GM21737 (cell line): ENCODE results near the gene LAMTOR4.
"Not testable (repeated sequence)": the region's sequence is repeated elsewhere in the genome, so short reads cannot be mapped to it uniquely, and the experiment has no call there.

ENCODE experiments used
- ATAC-seq: cut with Tn5 transposase; IDR thresholded peaks from one replicate; pipeline ENCODE4 v1.9.1; 2021; ENCODE audit warnings: mild to moderate bottlenecking, moderate library complexity; ENCODE audit not compliant: unreplicated experiment

Gene LAMTOR4

GRCh38 chr7:100169147-100169850 lies 20.6 kb downstream of the LAMTOR4 start:
- no peak for ATAC-seq

DNA sequence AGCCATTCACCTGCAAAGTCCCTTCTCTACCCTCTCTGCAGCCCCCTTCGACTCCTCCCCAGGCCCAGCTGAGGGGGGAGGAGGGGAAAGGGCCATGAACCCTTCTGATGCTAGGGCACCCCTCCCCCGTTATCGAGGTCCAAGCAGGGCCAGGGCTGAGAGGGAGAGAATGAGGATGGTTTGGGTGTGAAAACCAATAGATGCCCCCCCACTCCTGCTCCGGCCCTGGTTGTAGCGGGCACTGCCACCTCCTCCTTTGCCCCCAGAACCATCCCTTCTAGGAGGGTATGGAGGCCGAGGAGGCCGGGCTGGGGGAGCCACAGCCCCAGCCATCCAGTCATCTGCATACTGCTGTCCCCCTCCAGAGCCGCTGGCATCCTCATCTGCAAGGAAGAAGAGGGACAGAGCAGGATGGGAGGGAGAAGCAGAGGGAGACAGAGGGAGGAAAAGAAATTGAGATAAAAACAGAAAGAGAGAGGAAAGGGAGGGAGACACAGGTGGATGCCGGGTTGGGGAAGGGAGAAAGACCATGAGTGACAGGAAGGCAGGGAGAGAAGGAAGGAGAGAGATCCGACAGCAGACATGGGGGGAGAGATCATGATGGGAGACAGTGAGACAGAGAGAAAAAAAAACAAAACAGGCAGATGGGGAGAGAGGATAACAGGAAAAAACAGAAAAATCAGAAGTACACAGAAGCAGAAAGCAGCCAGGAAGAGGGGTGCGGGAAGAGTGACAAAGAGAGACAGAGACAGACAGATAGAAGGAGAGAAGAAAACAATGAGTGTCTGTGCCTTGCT lies 21.6 kb downstream of the LAMTOR4 start:
- no peak for ATAC-seq

DNA sequence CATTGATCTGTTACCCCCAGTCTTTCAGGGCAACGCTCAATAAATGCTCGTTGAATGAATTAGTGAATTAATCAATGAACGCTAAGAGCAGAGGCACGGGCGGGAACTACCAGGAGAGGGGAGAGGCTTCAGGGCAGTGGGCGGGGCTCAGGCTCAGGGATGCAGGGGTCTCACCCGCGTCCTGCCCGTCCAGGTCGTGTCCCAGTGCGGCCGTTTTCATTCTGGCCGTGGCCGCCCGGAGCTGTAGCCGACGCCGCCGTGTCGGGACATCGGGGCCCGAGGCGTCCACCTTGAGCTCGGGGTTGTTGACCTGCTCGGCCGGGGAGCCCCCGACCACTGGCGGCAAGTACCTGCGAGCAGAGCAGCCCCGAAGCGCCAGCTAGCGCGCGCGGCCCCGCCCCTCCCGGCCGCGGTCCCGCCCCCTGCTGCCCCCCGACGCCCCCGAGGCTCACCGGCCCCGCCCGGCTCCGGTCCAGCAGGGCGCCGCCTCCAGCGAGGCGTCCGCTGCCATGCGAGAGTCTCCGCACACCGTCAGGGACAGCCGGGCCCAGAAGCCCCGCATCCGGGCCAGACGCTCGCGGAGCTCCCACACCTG lies 22.5 kb downstream of the LAMTOR4 start:
- no peak for ATAC-seq

- ATAC-seq, result no peak
These were observed 23.1 kb downstream of the LAMTOR4 start for GRCh38 chr7:100171840-100172239.

DNA sequence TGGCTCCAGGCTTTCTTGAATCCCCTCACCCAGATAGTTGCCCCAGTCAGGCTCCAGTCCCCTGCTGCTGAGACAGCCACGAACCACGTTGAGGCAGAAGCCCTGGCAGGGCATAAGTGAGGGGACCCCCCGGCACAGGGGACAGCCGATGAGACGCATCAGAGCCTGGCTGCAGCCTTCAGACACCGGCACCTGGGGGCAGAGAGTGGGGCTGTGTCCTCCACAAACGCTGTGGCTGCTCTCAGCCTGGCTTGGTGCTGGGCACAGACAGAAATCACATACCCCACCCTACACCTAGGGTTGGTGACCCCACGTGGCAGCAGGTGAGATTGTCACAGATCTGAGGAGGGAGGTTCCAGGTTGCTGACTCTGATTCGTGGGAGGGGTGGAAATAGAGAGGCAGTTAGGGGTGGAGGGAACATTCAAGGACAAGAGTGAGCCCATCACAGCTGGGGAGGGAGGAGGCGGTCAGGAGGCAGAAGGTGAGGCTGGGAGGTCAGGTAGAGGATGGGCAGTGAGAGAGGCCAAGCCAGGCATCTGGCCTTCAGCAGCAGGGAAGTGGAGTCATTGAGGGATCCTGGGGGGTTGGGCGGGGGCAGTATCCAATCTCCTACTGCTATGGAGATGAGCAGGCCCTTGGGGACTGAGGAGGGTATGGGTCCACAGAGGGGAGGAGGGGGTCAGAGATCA lies 25.2 kb downstream of the LAMTOR4 start:
- no peak for ATAC-seq

DNA sequence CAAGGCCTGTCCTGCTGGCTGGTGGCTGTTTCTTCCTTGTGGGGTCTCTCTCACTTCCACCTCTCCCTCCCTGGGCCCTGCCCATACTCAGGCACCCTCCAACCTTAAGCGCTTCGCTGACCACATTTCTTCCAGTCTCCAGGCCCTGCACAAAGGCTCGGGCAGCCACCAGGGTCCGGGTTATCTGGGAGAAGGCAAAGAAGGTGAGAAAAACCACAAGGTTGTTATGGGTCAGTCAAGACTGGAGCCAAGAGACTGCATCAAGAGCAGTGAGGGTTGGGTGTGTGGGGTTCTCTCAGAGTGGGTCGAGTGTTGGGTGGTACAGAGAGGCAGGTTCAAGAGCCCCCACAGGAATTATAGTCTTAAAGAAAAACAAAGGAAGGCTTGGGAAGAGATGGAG lies 25.9 kb downstream of the LAMTOR4 start:
- ATAC-seq, result no peak

GRCh38 chr7:100175296-100175935 lies 26.7 kb downstream of the LAMTOR4 start:
- ATAC-seq, result no peak

DNA sequence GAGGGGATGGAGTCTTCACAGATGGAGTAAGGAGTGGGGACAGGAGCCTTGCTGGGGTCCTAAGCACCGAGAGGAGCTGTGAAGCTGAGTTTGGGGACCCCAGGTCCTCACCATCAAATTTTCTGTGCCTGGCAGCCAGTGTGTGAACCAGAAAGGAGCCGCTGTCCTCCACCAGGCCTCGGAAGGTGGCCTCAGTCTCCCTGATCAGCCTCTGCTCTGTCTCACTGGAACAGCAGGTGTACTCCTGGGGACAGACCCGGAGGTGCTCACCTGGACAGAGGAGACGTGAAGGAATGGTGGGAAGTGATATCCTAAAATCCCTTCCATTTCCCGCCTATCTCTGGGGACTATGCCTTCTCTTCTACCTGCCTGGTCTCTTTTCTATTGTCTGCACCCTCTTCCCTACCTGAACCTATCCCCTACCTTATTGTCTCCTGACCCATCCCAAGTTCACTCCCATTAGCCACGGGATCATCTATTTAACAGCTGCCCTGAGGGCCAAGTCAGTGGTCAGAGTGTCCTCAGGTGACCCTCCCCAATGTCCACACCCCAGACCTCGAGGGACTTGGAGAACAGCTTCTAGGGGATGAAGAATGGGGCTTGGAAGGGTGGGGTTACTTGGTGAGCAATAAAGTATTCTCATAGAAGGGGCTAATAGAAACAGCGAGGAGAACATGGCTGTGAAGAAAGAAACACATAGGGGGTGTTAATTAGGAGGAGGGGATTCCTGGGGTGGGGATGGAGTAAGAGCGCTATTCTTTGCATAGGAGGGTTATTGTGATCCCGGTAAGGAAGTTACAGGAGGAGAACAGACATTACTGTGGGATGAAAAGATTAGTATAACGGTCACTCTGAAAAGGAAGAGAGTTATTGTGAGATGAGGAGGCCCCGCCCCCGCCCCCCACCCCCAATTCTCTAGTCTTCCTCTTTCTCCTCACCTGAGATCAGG lies 27.7 kb downstream of the LAMTOR4 start:
- no peak for ATAC-seq

DNA sequence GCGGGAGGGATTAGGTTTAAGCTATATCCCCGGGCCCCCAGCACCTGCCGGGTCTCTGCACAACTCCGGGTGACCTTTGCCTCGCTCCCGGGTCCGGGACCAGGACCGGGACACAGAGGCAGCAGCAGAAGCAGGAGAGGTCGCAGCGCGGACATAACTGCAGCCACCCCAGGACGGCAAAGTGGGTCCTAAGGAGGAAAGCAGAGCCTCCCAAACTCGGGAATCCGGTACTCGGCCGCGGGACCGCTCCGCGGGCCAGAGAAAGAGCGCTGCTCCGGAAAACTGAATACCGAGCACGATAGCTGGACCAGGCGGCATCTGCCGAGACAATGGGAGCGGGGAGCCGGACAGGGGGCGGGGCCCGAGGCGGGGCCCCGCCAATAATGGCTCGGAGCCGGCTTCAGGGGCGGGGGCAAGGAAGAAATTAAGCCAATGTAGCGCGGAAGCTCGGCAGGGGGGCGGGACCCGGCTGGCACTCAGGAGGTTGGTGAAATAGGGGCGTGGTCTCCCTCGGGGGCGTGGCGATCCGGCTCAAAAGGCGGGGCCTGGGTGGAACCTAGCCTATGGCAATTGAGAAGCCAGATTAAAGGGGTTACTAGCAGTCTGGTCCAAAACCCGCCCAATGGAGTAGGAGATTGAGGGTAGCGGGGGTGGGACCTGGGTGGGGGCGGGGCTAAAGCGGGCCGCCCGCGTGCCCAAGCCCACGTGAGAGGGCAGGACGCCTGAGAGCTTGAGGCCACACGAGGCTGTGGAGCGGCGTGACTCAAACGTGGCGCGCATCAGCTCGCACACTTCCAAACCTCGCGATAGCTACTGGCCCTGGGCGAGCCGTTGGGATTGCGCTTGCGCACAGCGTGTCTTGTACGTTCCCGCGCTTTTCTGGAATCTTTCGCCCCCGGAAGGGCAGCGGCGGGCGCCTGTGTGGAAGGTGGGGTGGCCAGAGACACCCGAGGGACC lies 28.6 kb downstream of the LAMTOR4 start, which contains the start of the genes GPC2 and STAG3:
TSS of gene GPC2 (minus strand) at position 337 of the 957 bp plus-strand sequence. CDS start at position 155, 182 bp downstream.
TSS of gene STAG3 (plus strand) at position 874 of the 957 bp plus-strand sequence. CDS start 2,639 bp downstream, outside the sequence.
- ATAC-seq, result peak; percentile 77

GRCh38 chr7:100180084-100180483 lies 31.4 kb downstream of the LAMTOR4 start:
- ATAC-seq, result not testable (repeated sequence)

GRCh38 chr7:100182616-100183015 lies 33.9 kb downstream of the LAMTOR4 start:
- ATAC-seq, result not testable (repeated sequence)

GRCh38 chr7:100183090-100183489 lies 34.4 kb downstream of the LAMTOR4 start:
- ATAC-seq, result not testable (repeated sequence)

GRCh38 chr7:100185726-100186125 lies 37.0 kb downstream of the LAMTOR4 start:
- no peak for ATAC-seq

DNA sequence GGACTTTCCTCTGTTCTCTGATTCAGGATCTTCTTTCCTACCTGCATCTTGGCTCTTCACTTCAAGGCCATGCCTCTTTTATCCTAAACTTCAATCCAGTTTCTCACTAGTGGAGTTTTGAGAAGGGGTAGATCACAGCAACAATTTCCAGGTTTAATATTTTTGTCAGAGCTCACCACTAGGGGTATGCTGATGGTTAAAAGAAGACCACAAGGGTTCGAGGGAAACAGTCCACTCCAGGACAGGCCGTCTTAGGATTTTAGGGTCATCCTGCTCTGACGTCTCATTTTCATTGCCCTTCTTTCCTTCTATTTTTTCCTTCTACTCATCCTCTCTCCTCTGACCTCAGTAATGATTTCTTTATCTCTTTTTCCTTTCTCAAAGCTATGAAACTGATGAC lies 40.3 kb downstream of the LAMTOR4 start:
- no peak for ATAC-seq

DNA sequence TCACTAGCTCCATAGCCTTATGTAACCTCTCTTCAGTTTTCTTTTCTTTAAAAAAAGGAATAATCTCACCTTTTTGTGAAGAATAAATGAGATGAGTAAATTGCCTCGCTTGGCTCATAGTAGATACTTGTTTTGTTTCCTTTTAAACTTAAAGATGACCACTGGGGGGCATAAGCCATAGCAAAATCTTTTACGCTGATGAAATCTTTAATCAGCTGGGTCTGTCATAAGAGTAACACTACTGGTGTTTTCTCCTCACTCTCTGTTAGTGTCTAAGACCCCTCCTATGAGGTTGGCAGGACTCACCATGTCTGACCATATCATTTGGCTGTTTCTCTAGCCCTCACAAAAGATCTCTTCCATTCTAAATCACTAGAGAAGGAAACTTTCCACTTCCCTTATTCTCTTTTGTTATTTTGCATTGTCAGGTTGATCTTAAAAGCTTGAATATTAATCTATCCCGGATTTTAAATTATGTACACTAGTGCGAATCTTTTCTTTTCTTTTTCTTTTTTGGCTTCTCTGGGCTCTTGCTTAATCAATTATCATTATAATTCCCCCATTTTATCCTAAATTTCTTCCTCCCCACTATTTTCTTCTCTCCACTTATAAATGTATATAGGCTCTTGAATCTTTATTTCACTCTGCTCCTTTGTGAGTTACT lies 41.5 kb downstream of the LAMTOR4 start:
- no peak for ATAC-seq

DNA sequence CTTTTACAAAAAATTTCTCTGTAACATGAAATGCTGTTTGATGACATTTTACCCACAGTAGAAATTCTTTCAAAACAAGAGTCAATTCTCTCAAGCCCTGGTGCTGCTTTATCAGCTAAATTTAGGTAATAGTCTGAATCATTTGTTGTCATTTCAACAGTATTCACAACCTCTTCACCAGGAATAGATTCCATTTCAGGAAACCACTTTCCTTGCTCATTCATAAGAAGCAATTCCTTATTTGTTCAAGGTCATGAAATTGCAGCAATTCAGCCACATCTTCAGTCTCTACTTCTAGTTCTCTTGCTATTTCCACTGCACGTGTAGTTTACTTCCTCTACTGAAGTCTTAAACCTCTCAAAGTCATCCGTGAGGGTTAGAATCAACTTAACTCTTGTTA lies 43.1 kb downstream of the LAMTOR4 start:
- ATAC-seq, result no peak

GRCh38 chr7:100192281-100192862 lies 43.7 kb downstream of the LAMTOR4 start:
- not testable (repeated sequence) for ATAC-seq
